IgD-negative memory B cell (primary cell): ENCODE results near the gene WIF1. TPM values are rescaled to one million over a fixed set of nuclear protein-coding genes. Genes with fewer than 3 reads are reported as not detected.

Experiments used
- H3K27ac Mint-ChIP-seq, 3 donors: one replicate each; pipeline ENCODE4 v1.8.0; 2020 to 2022; ENCODE audit warnings: mild to moderate bottlenecking in 3 of 3, mixed read lengths in 3 of 3, moderate library complexity in 1 of 3
- H3K27me3 Mint-ChIP-seq: one replicate; pipeline ENCODE4 v1.8.0; 2021; ENCODE audit warnings: mixed read lengths
- H3K36me3 Mint-ChIP-seq: one replicate; pipeline ENCODE4 v1.8.0; 2020; ENCODE audit warnings: mild to moderate bottlenecking, mixed read lengths
- H3K4me1 Mint-ChIP-seq, 3 donors: one replicate each; pipeline ENCODE4 v1.8.0; 2020 to 2022; ENCODE audit warnings: mixed read lengths in 3 of 3, mild to moderate bottlenecking in 1 of 3
- H3K4me3 Mint-ChIP-seq, 4 donors: one replicate each; pipeline ENCODE4 v1.8.0; 2020 to 2022; ENCODE audit warnings: mild to moderate bottlenecking in 4 of 4, mixed read lengths in 4 of 4, moderate library complexity in 3 of 4
- H3K9me3 Mint-ChIP-seq, 3 donors: one replicate each; pipeline ENCODE4 v1.8.0; 2020 to 2021; ENCODE audit warnings: mixed read lengths in 3 of 3, mild to moderate bottlenecking in 1 of 3
- polyA plus RNA-seq: library from polyadenylated mRNA; unstranded; fragments of 300-500 nt; fragmentation: Illumina TruSeq; gene quantifications from one replicate; pipeline ENCODE4 v1.2.3, GENCODE V29; 2021

The WIF1 gene
- polyA plus RNA-seq, 1 donor from 2014 or later: not detected

DNA sequence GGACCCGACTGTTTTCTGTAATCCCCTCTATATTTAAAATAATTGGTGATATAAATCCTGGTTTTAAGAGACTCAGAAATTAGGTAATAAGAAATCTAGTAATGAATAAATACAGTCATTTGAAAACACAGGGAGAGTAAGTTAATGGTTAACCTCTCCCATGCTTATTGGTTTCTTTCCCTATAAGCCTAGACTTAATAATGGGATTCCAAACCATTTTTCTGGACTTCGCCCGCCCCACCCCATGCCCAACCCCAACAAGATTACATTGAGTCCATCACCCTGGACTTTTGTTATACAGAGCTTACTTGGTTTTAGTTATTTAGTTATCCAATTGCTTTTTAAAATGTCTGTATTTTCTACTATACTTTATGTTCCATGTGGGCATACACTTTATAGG, 98.7 kb downstream of the WIF1 start:
- H3K4me3 Mint-ChIP-seq: no peak overlapping the region
- peaks cover 2% of the 10 kb centered on the region for H3K27me3 Mint-ChIP-seq

DNA sequence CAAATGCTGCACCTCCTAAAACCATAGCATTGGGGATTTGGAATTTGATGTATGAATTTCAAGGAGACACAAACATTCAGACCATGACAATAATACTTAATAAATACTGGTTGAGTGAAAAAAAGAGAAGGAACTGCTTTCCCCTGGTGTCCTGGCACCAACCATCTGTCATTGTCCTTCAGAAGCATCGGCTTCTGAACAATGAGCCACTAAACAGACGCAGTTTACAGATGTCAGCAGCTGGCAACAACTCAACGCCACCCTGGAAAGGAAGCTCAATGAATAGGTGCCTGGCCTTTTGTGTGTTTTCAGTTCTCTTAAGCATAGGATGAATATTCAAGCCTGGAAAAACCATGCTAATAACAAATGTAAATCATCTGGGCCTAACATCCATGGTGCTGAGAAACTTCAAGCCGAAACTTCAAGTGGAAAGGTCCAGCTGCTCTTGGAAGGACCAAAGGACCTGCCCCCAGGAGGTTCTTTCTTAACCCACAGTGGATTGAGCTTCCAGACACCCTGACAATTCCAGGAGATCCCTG, 101.3 kb downstream of the WIF1 start:
- H3K36me3 Mint-ChIP-seq: no peaks in the 10 kb centered on the region
- no peak overlapping the region for H3K4me3 Mint-ChIP-seq
- no peaks in the 10 kb centered on the region for H3K9me3 Mint-ChIP-seq

More for the DNA sequence above, 98.7 kb downstream of the WIF1 start:
- H3K36me3 Mint-ChIP-seq: no peaks in the 10 kb centered on the region
- no peak overlapping the region for H3K27ac Mint-ChIP-seq
- H3K4me1 Mint-ChIP-seq: no peaks in the 10 kb centered on the region
- peaks cover 0 to 3% (median under 1%) of the 10 kb centered on the region in 3 donors for H3K9me3 Mint-ChIP-seq

DNA sequence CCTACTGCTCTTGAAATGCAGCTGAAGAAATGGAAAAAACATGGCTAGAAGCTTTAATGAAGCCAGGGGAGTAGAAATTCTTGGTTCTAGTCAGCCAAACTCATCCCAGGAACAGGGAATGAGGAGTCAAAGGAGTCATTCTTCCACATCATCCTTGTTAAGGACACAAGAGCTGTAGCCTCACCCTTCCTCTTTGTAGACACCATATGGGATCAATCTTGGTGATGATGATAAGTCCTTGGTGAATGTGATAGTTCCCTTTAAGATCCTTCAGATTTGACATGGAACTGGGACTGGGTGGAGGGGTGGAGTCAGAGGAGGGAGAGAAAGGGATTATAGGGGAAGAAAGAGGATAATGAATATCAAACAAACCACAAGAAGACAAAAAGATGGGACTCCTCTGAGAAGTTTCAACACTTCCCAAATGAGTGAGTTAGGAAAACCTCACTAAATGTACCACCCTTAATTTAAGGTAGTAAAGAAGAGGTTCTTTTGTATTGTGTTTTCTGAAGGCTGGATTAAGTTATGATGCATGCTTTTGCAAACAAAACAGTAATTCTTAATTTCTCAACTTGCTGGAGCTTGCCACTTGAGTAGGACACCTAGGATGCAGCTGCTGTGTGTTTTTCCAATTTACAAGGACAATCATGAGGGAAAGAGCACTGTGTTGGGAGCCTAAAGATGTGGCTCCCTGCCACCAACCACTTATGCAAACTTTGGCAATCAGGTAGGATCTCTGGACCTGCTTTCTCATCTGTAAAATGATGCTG, 104.0 kb downstream of the WIF1 start:
- Mint-ChIP-seq H3K27me3 (no peaks in the 10 kb centered on the region), H3K36me3 (no peaks in the 10 kb centered on the region)

More for the DNA sequence above, 101.3 kb downstream of the WIF1 start:
- Mint-ChIP-seq H3K4me1 (no peaks in the 10 kb centered on the region), H3K27me3 (no peaks in the 10 kb centered on the region), H3K27ac (no peak overlapping the region)

DNA sequence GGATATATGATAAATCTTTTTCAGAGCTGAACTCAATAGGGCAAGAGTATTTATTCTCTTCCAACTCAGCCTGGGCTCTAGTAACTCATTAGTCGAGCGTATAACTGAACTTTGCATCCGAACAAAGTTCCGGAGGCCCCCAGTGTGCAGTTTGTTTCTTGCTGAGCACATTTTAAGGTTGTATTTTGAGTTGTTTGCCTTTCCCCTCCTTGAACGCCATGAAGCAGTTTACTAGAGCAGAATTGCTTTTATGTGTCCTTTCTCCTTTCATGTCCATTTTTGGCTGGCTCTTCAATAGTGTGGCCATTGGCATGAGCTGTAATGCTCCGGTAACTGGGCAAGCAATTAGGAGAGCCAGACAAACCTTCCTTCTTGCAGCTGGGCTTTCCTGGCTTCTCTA, 105.3 kb downstream of the WIF1 start:
- H3K27me3 Mint-ChIP-seq: no peaks in the 10 kb centered on the region
- H3K9me3 Mint-ChIP-seq: no peaks in the 10 kb centered on the region
- no peaks in the 10 kb centered on the region for H3K36me3 Mint-ChIP-seq
- H3K4me3 Mint-ChIP-seq: no peak overlapping the region
- no peaks in the 10 kb centered on the region for H3K4me1 Mint-ChIP-seq
- H3K27ac Mint-ChIP-seq: no peak overlapping the region

More for the DNA sequence above, 104.0 kb downstream of the WIF1 start:
- Mint-ChIP-seq H3K4me1 (no peaks in the 10 kb centered on the region), H3K27ac (no peak overlapping the region), H3K4me3 (no peak overlapping the region), H3K9me3 (no peaks in the 10 kb centered on the region)

DNA sequence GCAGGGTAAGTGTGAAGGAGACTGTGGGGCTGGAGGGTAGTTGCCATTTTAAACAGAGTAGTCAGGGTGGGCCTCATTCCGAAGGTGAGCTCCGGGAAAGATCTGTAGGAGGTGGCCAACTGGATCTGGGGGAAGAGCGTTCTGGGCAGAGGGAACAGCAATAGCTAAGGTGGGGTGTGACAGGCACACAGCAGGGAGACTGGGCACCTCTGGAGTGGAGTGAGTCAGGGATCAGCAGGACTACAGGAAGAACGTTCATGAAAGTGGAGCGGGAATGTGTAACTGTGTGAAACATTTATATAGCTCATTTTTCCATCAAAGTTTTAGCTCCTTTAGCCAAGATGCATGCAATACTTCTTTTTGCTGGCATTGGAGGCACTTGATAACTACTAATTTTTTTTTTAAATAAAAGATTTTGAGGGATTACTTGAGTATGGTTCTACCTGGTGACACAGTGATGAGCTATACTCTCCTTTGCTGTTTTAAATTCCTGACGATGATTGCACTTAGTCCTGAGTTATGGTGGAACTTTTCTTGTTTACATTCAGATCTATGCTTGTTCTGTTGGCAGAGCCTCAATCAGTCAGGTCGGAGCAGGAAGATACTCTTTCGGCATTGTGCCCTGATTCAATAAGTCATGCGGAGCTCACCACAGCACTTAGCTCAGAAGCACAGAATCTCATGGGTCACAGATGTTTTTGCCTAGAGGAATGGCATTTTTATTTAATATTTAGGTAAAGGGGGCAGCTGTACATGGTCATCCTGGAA, 106.4 kb downstream of the WIF1 start:
- peaks cover 1% of the 10 kb centered on the region for H3K27me3 Mint-ChIP-seq
- no peak overlapping the region for H3K4me3 Mint-ChIP-seq
- H3K27ac Mint-ChIP-seq: no peak overlapping the region
- H3K9me3 Mint-ChIP-seq: no peaks in the 10 kb centered on the region
- no peaks in the 10 kb centered on the region for H3K4me1 Mint-ChIP-seq
- H3K36me3 Mint-ChIP-seq: no peaks in the 10 kb centered on the region

DNA sequence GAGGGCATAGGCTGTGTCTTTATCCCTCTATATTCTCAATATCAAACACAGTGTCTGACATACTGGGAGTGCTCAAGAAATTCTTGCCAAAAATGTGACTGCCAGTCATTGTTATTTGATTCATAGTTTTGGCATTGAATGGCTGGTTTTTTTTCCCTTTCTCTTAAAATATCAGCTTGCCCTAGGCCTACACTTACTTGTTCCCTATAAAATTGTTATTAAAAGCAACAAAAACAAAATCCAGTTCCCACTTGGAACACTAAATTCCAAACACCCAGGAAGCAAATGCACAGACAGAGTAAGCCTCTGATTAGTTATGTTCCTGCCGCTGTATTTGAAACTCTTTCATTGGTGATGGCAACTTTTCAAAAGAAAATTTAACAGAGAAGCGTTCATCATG, 110.7 kb downstream of the WIF1 start:
- peaks cover 1% of the 10 kb centered on the region for H3K27me3 Mint-ChIP-seq
- no peak overlapping the region for H3K4me3 Mint-ChIP-seq
- H3K9me3 Mint-ChIP-seq: no peaks in the 10 kb centered on the region

DNA sequence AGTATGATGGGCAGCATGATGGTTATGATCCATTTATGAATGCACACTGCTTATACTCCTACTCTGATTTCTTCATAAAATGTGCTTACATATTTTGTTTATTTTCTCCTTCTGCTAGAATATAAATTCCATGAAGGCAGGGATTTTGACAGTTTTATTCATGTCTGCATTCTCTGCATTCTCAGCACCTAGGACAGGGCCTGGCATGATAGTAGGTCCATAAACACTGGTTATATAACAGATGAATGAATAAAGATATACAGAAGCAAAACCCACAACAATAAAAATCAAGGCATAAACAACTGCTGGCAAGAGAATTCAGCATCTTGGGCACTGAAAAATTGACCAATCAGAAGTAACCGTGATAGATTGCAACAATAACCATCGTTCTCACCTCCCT, 115.4 kb downstream of the WIF1 start:
- Mint-ChIP-seq H3K4me1 (no peaks in the 10 kb centered on the region), H3K4me3 (no peak overlapping the region), H3K27ac (no peak overlapping the region), H3K36me3 (no peaks in the 10 kb centered on the region), H3K9me3 (peaks cover 0 to 2% (median 1%) of the 10 kb centered on the region in 3 donors), H3K27me3 (peaks cover 4% of the 10 kb centered on the region)

More for the DNA sequence above, 110.7 kb downstream of the WIF1 start:
- no peaks in the 10 kb centered on the region for H3K4me1 Mint-ChIP-seq
- no peak overlapping the region for H3K27ac Mint-ChIP-seq
- no peaks in the 10 kb centered on the region for H3K36me3 Mint-ChIP-seq

DNA sequence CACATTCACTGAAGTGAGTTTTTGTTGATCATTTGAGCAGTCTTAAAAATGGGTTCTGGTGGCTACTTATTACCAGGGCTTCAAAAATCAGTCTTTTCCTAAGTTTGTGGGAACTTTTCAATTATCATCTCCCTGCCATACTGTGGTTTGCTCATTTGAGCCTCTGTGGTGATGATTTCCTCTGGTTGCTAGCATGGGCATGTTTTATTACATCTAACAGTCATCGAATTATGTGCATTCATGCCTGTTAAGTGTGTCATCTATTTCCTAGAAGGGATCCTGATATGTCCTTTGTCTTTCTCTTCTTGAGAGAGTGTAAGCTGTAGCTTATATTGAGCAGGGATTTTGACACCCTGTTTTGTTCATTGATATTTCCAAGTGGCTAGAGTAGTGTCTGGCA, 116.8 kb downstream of the WIF1 start:
- H3K4me1 Mint-ChIP-seq: no peaks in the 10 kb centered on the region
- no peak overlapping the region for H3K27ac Mint-ChIP-seq
- H3K4me3 Mint-ChIP-seq: no peak overlapping the region
- peaks cover 3% of the 10 kb centered on the region for H3K27me3 Mint-ChIP-seq
- no peaks in the 10 kb centered on the region for H3K36me3 Mint-ChIP-seq
- peaks cover 0 to 2% (median 1%) of the 10 kb centered on the region in 3 donors for H3K9me3 Mint-ChIP-seq

Other genes with a start within 250 kb of the WIF1 start
- 45.4 TPM for gene LEMD3, start 48.3 kb upstream of the WIF1 start, polyA plus RNA-seq
- not detected for gene MSRB3, start 157.4 kb upstream of the WIF1 start, polyA plus RNA-seq